ENCODE measurements around the gene MED16. TPM values are rescaled to one million over a fixed set of nuclear protein-coding genes. Genes with fewer than 3 reads are reported as not detected.
A peak's percentile ranks its signal among the peaks of the same experiment; 100 is the strongest.

MED16 gene
- polyA plus RNA-seq, 2 donors = 33.0 to 46.2 TPM

DNA sequence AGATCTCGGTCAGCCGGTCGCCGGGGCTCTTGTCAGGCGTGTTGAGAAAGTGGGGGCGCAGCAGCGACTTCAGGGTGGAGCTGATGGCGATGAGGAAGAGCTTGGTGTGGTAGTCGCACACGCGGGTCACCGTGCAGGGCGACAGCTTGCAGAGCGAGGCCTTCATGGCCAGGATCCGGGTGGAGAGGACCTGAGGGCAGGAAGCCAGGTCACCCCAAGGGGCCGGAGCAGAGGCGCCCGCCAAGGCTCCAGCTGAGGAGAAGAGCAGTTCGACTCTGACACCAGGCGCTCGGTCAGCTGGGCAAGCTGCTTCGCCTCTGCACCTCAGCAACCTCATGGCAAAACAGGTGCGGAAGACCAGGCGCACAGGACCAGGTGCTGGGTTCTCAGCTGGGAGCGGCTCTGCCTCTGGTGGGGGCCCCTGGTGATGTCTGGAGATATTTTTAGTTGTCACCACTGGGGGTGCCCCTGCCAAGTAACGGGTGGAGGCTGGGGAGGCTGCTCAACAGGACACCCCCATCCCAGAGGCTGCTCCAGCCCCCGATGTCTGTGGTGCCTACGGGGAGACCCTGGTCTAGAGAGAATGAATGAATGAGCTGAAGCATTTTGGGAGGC, 17.6 kb downstream of the MED16 start:
- Histone ChIP-seq H3K4me3 (ENCODE audit: low read depth in 1 of 2, low read length in 2 of 2) (no peak overlapping the region), H3K27ac (ENCODE audit: low read depth in 2 of 2, low read length in 1 of 2) (no peak overlapping the region), H3K4me1 (ENCODE audit: control insufficient read depth in 2 of 2, insufficient read depth in 2 of 2, low read length in 1 of 2) (peaks cover 0 to 5% of the 10 kb centered on the region in 2 donors), H3K9me3 (ENCODE audit: control insufficient read depth in 2 of 2, insufficient read depth in 1 of 2, low read depth in 1 of 2, low read length in 1 of 2) (no peaks in the 10 kb centered on the region), H3K36me3 (ENCODE audit: control insufficient read depth in 2 of 2, insufficient read depth in 2 of 2, low read length in 1 of 2) (peaks cover 0 to 39% of the 10 kb centered on the region in 2 donors), H3K27me3 (ENCODE audit: control insufficient read depth in 1 of 2, insufficient read depth in 2 of 2, low read length in 2 of 2) (no peaks in the 10 kb centered on the region)
- 92 to 93% methylated on average over 28 of the region's 28 CpGs for WGBS, 2 donors

DNA sequence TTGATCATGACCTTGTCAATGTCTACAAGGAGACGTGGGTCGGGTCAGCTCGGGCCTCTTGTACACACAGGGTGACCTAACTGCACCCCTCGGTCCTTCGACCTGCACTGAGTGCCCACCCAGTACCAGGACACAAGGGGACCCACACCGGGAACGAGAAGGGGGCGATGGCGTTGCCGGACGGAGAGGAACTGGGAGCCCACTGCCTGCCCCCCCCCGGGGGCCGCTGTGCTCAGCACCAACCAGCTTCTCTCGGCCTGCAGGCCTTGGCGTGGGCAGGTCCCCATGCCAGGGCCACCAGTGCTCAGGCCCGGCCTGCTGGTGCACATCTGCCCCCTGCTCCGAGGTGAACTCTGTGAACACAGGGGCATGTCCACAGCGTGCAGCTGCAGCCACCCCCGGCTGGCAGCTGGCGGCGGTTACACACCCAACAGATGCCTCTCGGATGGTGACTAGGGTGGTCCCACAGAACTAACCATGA, 19.4 kb downstream of the MED16 start:
- Histone ChIP-seq H3K9me3 (ENCODE audit: control insufficient read depth in 2 of 2, insufficient read depth in 1 of 2, low read depth in 1 of 2, low read length in 1 of 2) (no peaks in the 10 kb centered on the region), H3K27ac (ENCODE audit: low read depth in 2 of 2, low read length in 1 of 2) (peak overlapping the region in 1 of 2 donors; percentile 38), H3K4me3 (ENCODE audit: low read depth in 1 of 2, low read length in 2 of 2) (no peak overlapping the region), H3K4me1 (ENCODE audit: control insufficient read depth in 2 of 2, insufficient read depth in 2 of 2, low read length in 1 of 2) (peaks cover 3 to 19% of the 10 kb centered on the region in 2 donors), H3K27me3 (ENCODE audit: control insufficient read depth in 1 of 2, insufficient read depth in 2 of 2, low read length in 2 of 2) (no peaks in the 10 kb centered on the region), H3K36me3 (ENCODE audit: control insufficient read depth in 2 of 2, insufficient read depth in 2 of 2, low read length in 1 of 2) (peaks cover 0 to 39% of the 10 kb centered on the region in 2 donors)
- WGBS, 2 donors = 95 to 96% methylated on average over 22 of the region's 22 CpGs

DNA sequence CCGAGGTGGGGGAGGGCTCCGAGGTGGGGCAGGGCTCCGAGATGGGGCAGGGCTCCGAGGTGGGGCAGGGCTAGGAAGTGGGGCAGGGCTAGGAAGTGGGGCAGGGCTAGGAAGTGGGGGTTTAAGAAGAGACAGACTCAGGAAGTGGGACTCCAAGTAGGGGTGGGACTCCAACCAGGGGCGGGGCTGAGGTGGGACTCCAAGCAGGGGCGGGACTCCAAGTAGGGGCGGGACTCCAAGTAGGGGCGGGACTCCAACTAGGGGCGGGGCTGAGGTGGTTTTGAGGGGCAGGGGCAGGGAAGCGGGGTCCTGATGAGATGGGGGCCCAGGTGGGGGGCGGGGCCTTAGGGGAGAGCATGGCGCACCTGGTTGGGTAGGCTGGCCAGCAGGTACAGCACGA, 19.9 kb downstream of the MED16 start:
- WGBS, 2 donors = 67 to 78% methylated on average over 13 of the region's 13 CpGs
- H3K27ac ChIP-seq (ENCODE audit: low read depth in 2 of 2, low read length in 1 of 2) = no peak overlapping the region

DNA sequence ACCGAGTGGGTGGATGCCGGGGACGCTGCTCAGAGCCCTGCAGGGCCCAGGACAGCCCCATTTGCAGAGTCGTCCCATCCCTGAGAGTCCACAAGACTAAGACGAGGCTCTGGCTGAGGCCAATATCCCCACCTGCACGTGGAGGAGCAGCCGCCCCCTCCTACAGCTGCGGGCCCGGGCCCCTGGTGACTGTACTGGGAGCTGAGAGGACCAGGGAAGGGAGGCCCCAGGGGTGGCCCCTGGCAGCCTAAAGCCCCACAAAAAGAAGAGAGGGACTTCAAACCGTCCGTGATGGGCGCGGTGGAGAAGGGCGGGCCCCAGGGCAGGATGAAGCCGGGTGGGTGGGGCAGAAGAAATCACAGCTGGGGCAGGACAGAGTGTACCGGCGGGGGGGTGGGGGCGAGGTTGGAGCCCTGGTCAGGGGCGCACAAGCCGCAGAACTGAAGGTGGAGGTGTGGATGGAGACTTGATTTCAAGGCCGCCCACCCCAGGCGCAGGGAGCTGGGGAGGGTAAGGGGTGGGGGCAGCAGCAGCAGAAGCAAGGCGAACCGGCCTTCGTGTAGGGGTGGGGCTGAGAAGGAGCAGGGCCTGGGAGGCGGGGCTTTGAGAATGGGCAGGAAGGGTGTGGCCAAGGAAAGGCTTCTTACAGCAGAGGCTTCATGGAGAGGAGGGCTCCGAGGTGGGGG, 20.6 kb downstream of the MED16 start:
- no peaks in the 10 kb centered on the region for H3K27me3 ChIP-seq (ENCODE audit: control insufficient read depth in 1 of 2, insufficient read depth in 2 of 2, low read length in 2 of 2)
- H3K9me3 ChIP-seq (ENCODE audit: control insufficient read depth in 2 of 2, insufficient read depth in 1 of 2, low read depth in 1 of 2, low read length in 1 of 2) = no peaks in the 10 kb centered on the region
- peak overlapping the region; percentile 38 to 65 for H3K27ac ChIP-seq (ENCODE audit: low read depth in 2 of 2, low read length in 1 of 2)
- no peak overlapping the region for H3K4me3 ChIP-seq (ENCODE audit: low read depth in 1 of 2, low read length in 2 of 2)
- WGBS, 2 donors = 49 to 63% methylated on average over 26 to 27 of the region's 27 CpGs
- H3K4me1 ChIP-seq (ENCODE audit: control insufficient read depth in 2 of 2, insufficient read depth in 2 of 2, low read length in 1 of 2) = peaks cover 3 to 21% of the 10 kb centered on the region in 2 donors
- H3K36me3 ChIP-seq (ENCODE audit: control insufficient read depth in 2 of 2, insufficient read depth in 2 of 2, low read length in 1 of 2) = peaks cover 0 to 48% of the 10 kb centered on the region in 2 donors

More for the DNA sequence above, 19.9 kb downstream of the MED16 start:
- H3K4me1 ChIP-seq (ENCODE audit: control insufficient read depth in 2 of 2, insufficient read depth in 2 of 2, low read length in 1 of 2) = peaks cover 3 to 21% of the 10 kb centered on the region in 2 donors
- no peak overlapping the region for H3K4me3 ChIP-seq (ENCODE audit: low read depth in 1 of 2, low read length in 2 of 2)
- H3K9me3 ChIP-seq (ENCODE audit: control insufficient read depth in 2 of 2, insufficient read depth in 1 of 2, low read depth in 1 of 2, low read length in 1 of 2) = no peaks in the 10 kb centered on the region
- H3K36me3 ChIP-seq (ENCODE audit: control insufficient read depth in 2 of 2, insufficient read depth in 2 of 2, low read length in 1 of 2) = peaks cover 0 to 44% of the 10 kb centered on the region in 2 donors
- H3K27me3 ChIP-seq (ENCODE audit: control insufficient read depth in 1 of 2, insufficient read depth in 2 of 2, low read length in 2 of 2) = no peaks in the 10 kb centered on the region

DNA sequence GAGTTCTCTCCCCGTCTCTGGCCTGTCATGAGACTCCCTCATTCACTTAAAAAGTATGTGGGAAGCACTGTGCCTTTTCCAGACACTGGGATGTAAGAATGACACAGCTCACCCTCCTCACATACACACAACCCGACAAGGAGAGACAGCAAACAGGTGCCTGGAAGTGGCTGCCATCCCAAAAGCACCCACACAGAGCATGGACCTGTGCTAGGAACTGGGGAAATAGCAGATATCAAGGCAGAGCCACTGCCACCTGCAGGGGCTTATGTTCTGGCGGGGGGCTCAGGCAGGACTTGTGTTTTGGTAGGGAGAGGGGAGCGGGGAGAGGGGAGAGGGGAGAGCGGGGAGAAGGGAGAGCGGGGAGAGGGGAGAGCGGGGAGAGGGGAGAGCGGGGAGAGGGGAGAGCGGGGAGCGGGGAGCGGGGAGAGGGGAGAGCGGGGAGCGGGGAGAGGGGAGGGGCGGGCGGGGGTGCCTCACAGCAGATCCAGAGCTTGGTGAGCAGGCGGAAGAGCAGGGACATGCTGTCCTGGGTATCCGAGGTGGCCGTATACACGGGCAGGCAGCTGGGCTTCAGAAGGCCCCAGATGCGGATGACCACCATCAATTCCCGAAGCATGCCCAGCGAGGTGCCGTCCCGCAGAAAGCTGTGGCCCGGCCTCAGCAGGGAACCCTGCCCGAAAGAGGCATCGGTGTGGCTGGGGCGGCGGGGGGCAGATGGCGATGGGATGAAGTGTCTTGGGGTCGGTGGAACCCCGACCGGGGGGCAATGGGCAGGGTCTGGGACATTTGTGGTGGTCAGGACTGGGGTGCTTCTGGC, 21.3 kb downstream of the MED16 start:
- H3K4me1 ChIP-seq (ENCODE audit: control insufficient read depth in 2 of 2, insufficient read depth in 2 of 2, low read length in 1 of 2) = peaks cover 3 to 21% of the 10 kb centered on the region in 2 donors
- H3K4me3 ChIP-seq (ENCODE audit: low read depth in 1 of 2, low read length in 2 of 2) = no peak overlapping the region
- peaks cover 0 to 41% of the 10 kb centered on the region in 2 donors for H3K36me3 ChIP-seq (ENCODE audit: control insufficient read depth in 2 of 2, insufficient read depth in 2 of 2, low read length in 1 of 2)
- WGBS, 2 donors = 69 to 83% methylated on average over 21 to 23 of the region's 33 CpGs
- H3K9me3 ChIP-seq (ENCODE audit: control insufficient read depth in 2 of 2, insufficient read depth in 1 of 2, low read depth in 1 of 2, low read length in 1 of 2) = no peaks in the 10 kb centered on the region
- no peaks in the 10 kb centered on the region for H3K27me3 ChIP-seq (ENCODE audit: control insufficient read depth in 1 of 2, insufficient read depth in 2 of 2, low read length in 2 of 2)
- H3K27ac ChIP-seq (ENCODE audit: low read depth in 2 of 2, low read length in 1 of 2) = peak overlapping the region; percentile 38 to 65

DNA sequence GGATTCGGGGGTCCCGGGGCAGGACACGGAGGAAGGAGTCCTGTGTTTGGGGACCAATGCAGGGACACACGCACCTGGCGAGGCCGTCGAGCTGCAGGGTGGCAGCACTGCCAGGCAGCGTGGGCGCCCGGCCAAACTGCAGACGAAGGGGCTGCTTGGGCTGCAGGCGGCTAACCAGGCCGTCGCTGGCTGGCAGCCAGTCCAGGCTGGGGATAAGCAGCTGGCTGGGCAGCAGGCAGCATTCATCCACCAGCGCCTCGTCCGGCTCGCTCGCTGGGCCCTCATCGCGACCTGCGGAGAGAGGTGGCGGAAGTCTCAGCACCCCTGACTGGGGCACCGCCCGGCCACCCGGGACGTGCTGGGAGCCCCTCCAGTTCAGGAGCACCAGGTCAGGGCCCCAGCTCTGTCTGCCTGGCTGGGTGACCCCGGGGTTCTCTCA, 22.0 kb downstream of the MED16 start:
- Histone ChIP-seq H3K36me3 (ENCODE audit: control insufficient read depth in 2 of 2, insufficient read depth in 2 of 2, low read length in 1 of 2) (peaks cover 0 to 38% of the 10 kb centered on the region in 2 donors), H3K27ac (ENCODE audit: low read depth in 2 of 2, low read length in 1 of 2) (peak overlapping the region in 1 of 2 donors; percentile 16), H3K27me3 (ENCODE audit: control insufficient read depth in 1 of 2, insufficient read depth in 2 of 2, low read length in 2 of 2) (no peaks in the 10 kb centered on the region), H3K9me3 (ENCODE audit: control insufficient read depth in 2 of 2, insufficient read depth in 1 of 2, low read depth in 1 of 2, low read length in 1 of 2) (no peaks in the 10 kb centered on the region), H3K4me1 (ENCODE audit: control insufficient read depth in 2 of 2, insufficient read depth in 2 of 2, low read length in 1 of 2) (peaks cover 3 to 21% of the 10 kb centered on the region in 2 donors), H3K4me3 (ENCODE audit: low read depth in 1 of 2, low read length in 2 of 2) (no peak overlapping the region)
- 81 to 83% methylated on average over 28 of the region's 28 CpGs for WGBS, 2 donors

DNA sequence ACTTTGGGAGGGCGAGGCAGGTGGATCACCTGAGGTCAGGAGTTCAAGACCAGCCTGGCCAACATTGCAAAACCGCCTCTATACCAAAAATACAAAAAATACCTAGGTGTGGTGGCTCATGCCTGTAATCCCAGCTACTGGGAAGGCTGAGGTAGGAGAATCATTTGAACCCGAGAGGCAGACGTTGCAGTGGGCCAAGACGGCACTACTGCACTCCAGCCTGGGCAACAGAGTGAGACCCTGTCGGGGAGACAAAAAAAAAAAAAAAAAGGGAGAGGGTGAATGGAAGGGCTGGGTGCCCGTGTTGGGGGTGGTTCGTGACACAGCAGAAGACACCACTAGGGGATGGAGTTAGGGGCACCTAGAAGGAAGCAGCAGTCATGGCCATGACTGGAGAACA, 22.7 kb downstream of the MED16 start:
- H3K27me3 ChIP-seq (ENCODE audit: control insufficient read depth in 1 of 2, insufficient read depth in 2 of 2, low read length in 2 of 2) = no peaks in the 10 kb centered on the region
- H3K36me3 ChIP-seq (ENCODE audit: control insufficient read depth in 2 of 2, insufficient read depth in 2 of 2, low read length in 1 of 2) = peaks cover 0 to 36% of the 10 kb centered on the region in 2 donors
- H3K4me1 ChIP-seq (ENCODE audit: control insufficient read depth in 2 of 2, insufficient read depth in 2 of 2, low read length in 1 of 2) = peaks cover 3 to 21% of the 10 kb centered on the region in 2 donors
- no peaks in the 10 kb centered on the region for H3K9me3 ChIP-seq (ENCODE audit: control insufficient read depth in 2 of 2, insufficient read depth in 1 of 2, low read depth in 1 of 2, low read length in 1 of 2)
- no peak overlapping the region for H3K4me3 ChIP-seq (ENCODE audit: low read depth in 1 of 2, low read length in 2 of 2)
- peak overlapping the region in 1 of 2 donors; percentile 18 for H3K27ac ChIP-seq (ENCODE audit: low read depth in 2 of 2, low read length in 1 of 2)
- whole genome bisulfite sequencing, 2 donors = 83 to 88% methylated on average over 8 of the region's 8 CpGs

DNA sequence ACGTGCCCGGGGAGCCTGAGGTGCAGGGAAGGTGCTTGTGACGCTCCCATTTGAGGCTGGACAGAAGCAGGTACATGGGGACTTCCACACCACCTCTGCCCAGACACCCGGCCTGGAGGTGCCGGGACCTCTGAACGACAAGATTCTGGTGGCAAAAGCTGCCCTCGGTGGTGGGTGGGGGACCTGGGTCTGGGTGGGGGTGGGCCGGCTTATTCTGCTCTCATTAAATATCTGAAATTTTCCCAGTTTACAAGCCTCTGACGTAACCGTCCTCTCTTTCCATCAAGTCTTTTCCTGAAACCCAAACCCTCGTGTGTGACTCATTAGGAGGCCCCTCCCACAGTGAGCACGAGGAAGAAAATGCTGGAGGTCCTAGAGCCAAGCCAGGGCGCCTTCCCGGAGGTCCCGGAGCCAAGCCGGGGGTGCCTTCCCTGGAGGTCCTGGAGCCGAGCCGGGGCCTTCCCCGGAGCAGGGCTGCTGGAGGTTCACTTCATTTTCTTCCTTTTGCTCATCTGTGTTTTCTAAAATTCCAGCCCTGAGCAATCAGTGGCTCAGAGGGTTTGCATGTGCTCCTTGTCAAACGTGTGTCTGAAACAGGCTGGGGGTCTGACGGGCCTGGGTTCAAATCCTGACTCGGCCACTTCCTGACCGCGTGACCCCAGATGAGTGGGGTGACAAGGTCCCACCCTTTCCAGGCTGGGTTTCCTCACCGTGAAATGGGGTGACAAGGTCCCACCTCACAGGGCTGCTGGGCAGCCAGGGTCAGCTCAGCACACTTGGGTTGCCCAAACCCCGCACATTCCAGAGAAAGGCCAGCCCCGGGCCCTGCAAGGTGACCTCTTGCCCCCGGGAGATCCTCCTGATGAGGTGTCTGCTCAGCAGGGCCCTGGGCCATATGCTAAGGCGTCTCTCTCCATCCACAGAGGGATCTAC, 23.5 kb downstream of the MED16 start:
- H3K4me1 ChIP-seq (ENCODE audit: control insufficient read depth in 2 of 2, insufficient read depth in 2 of 2, low read length in 1 of 2) = peaks cover 3 to 21% of the 10 kb centered on the region in 2 donors

More for the DNA sequence above, 23.5 kb downstream of the MED16 start:
- Histone ChIP-seq H3K36me3 (ENCODE audit: control insufficient read depth in 2 of 2, insufficient read depth in 2 of 2, low read length in 1 of 2) (peaks cover 0 to 34% of the 10 kb centered on the region in 2 donors), H3K9me3 (ENCODE audit: control insufficient read depth in 2 of 2, insufficient read depth in 1 of 2, low read depth in 1 of 2, low read length in 1 of 2) (no peaks in the 10 kb centered on the region), H3K27ac (ENCODE audit: low read depth in 2 of 2, low read length in 1 of 2) (peak overlapping the region; percentile 77 to 86), H3K4me3 (ENCODE audit: low read depth in 1 of 2, low read length in 2 of 2) (no peak overlapping the region), H3K27me3 (ENCODE audit: control insufficient read depth in 1 of 2, insufficient read depth in 2 of 2, low read length in 2 of 2) (no peaks in the 10 kb centered on the region)
- 51 to 62% methylated on average over 29 of the region's 29 CpGs for WGBS, 2 donors

Data from esophagus (tissue), 2 donors.